HCT116 (cell line): Measurements from ENCODE around the gene MINDY4.

ENCODE experiments used
- CTCF ChIP-seq, 3 experiments: fragments of 200-600 bp in 1 of 3; sonication (generic) in 1 of 3; IDR thresholded peaks in 2 of 3; conservative IDR thresholded peaks in 1 of 3; 2 replicates each; pipeline ENCODE4 v1.5.1; 2012 to 2017; ENCODE audit warnings: low read depth in 2 of 3, low read length in 2 of 3, antibody characterized with exemption in 1 of 3, borderline replicate concordance in 1 of 3, control low read depth in 1 of 3, mild to moderate bottlenecking in 1 of 3, mixed read lengths in 1 of 3, mixed run types in 1 of 3, moderate library complexity in 1 of 3; ENCODE audit not compliant: insufficient read depth in 1 of 3
- EZH2 ChIP-seq: fragments of 200-600 bp; sonication (generic); IDR thresholded peaks from 2 replicates; pipeline ENCODE4 v1.6.1; 2017; ENCODE audit warnings: antibody characterized with exemption, mixed run types
- MAX ChIP-seq: IDR thresholded peaks from 2 replicates; pipeline ENCODE4 v1.6.1; 2012
- SIN3A ChIP-seq: IDR thresholded peaks from 2 replicates; pipeline ENCODE4 v1.6.1; 2012; ENCODE audit warnings: low read depth
- YY1 ChIP-seq: IDR thresholded peaks from 2 replicates; pipeline ENCODE4 v1.6.1; 2011; ENCODE audit warnings: low read length, low read depth, moderate library complexity, mild to moderate bottlenecking; ENCODE audit not compliant: insufficient replicate concordance; ENCODE audit errors: extremely low read depth
- ZFX ChIP-seq: fragments of 450-650 bp; IDR thresholded peaks from 2 replicates; pipeline ENCODE4 v1.6.1; 2017

- no peak for TF ChIP-seq CTCF (IDR thresholded peaks at IDR 0.05 in 2 of 3, conservative IDR thresholded peaks at IDR 0.05 in 1 of 3; ENCODE audit: borderline replicate concordance in 1 of 3, insufficient read depth in 1 of 3, low read depth in 2 of 3, low read length in 2 of 3)
- TF ChIP-seq ZFX = no peak
- no peak for TF ChIP-seq SIN3A
- no peak for TF ChIP-seq YY1
- TF ChIP-seq EZH2 = no peak
- no peak for TF ChIP-seq MAX
Measured at GRCh38 chr7:30772984-30773383, 1.8 kb downstream of the MINDY4 start.
